GM13976 (cell line): ENCODE data around the gene CLASP2.

Source experiments
- DNase-seq: peaks from one replicate; pipeline ENCODE4 v3.0.0; 2012; ENCODE audit warnings: low spot score
- in situ Hi-C: fragments of 300-500 bp; cut with MboI; formaldehyde crosslinking; loops from one replicate; pipeline ENCODE4 v1.12.0; 2022; ENCODE audit warnings: low sequenced_read_pairs, mixed read lengths, inconsistent platforms; ENCODE audit not compliant: unreplicated experiment
- TF ChIP-seq, protein P1 (sequence below): IDR thresholded peaks from 2 replicates; pipeline ENCODE4 v1.5.1; 2012; ENCODE audit warnings: borderline replicate concordance, mild to moderate bottlenecking; ENCODE audit not compliant: insufficient read depth; ENCODE audit errors: extremely low read depth, missing control alignments, control extremely low read depth

The CLASP2 gene

DNA sequence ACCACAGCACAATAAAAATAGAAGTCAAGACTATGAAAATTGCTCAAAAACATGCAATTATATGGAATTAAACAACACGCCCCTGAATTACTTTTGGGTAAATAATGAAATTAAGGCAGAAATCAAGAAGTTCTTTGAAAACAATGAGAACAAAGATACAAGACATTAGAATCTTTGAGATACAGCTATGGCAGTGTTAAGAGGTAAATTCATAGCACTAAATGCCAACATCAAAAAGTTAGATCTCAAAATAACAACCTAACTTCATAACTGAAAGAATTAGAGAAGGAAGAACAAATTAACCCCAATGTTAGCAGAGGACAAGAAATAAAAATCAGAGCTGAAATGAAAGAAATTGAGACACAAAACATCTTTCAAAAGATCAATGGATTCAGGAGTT is 191.3 kb downstream of the CLASP2 start:
- DNase-seq, result no peak
- in situ Hi-C loops, result no loop called here
- TF ChIP-seq, protein P1, sequence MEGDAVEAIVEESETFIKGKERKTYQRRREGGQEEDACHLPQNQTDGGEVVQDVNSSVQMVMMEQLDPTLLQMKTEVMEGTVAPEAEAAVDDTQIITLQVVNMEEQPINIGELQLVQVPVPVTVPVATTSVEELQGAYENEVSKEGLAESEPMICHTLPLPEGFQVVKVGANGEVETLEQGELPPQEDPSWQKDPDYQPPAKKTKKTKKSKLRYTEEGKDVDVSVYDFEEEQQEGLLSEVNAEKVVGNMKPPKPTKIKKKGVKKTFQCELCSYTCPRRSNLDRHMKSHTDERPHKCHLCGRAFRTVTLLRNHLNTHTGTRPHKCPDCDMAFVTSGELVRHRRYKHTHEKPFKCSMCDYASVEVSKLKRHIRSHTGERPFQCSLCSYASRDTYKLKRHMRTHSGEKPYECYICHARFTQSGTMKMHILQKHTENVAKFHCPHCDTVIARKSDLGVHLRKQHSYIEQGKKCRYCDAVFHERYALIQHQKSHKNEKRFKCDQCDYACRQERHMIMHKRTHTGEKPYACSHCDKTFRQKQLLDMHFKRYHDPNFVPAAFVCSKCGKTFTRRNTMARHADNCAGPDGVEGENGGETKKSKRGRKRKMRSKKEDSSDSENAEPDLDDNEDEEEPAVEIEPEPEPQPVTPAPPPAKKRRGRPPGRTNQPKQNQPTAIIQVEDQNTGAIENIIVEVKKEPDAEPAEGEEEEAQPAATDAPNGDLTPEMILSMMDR, result no peak

DNA sequence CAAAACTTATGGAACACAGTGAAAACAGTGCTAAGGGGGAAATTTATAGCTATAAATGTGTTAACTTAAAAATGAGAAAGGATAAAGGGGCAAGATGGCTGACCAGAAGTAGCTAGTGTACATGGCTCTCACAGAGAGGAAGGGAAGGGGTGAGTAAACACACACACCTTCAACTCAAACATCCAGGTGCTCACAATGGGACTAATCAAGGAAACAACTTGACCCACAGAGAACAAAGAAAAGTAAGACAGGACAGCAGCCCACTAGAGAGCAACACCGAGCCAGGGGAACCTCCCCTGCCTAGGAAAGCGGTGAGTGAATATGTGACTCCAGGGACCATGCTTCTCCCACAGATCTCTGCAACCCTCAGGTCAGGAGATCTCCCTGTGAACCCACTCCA is 192.8 kb downstream of the CLASP2 start:
- DNase-seq, result no peak
- in situ Hi-C loops, result no loop called here
- TF ChIP-seq, protein P1, result no peak

DNA sequence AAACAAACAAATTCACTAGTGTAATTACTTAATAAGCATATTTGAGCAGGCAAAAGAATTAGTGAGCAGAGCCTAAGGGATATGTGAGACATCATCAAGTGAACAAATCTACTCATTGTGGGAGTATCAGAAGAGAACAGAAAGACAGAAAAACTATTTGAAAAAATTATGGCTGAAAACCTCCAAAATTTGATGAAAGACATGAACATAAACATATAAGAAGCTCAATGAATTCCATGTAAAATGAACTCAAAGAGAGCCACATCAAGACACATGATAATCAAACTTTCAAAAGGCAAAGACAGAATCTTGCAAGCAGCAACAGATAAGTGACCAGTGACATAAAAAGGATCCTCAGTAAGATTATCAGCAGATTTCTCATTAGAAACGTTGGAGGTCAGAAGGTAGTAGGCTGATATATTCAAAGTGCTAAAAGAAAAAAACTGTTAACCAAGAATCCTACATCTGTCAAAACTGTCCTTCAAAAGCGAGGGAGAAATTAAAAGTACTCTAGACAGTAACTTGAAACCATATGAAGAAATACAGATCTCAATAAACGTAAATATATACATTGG is 194.9 kb downstream of the CLASP2 start:
- TF ChIP-seq, protein P1, result no peak
- in situ Hi-C loops, result no loop called here
- no peak for DNase-seq

DNA sequence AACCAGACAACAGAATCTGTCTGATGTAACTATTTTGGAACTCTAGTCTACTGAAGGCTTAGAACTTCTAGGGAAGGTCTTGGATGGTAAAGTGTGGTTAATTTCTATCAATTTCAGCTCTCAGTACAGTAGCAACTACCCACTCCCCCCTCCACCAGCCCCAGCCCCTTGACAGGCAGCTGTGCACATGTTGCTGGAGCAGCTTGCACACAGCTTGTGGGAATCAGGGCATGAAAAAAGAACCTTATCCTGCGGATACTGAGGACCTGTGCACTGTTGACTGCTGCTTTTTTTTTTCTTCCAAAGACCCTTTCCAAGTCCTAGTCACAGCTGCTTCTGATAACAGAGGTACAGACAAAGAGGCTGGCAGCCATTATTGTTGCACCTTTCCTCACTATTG is 196.3 kb downstream of the CLASP2 start:
- in situ Hi-C loops, result no loop called here
- TF ChIP-seq, protein P1, result no peak
- no peak for DNase-seq

DNA sequence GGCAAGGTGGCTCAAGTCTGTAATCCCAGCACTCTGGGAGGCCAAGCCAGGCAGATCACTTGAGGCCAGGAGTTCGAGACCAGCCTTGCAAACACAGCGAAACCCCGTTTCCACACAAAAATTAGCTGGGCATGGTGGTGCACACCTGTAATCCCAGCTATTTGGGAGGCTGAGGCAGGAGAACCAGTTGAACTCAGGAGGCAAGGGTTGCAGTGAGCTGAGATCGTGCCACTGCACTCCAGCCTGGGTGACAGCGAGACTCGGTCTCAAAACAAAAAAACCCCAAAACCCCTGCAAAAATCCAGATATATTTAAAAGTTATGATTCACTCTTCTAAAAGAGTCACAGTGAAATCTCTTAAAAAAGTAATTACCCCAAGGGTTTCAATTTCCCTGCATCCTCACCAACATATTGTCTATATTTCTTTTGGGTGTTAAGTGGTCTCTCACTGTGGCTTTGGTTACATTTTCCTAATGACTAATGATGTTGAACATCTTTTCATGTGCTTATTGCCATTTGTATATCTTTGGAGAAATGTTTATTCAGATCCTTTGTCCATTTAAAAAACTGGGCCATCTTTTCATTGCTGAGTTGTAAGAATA is 204.7 kb downstream of the CLASP2 start:
- no peak for DNase-seq

DNA sequence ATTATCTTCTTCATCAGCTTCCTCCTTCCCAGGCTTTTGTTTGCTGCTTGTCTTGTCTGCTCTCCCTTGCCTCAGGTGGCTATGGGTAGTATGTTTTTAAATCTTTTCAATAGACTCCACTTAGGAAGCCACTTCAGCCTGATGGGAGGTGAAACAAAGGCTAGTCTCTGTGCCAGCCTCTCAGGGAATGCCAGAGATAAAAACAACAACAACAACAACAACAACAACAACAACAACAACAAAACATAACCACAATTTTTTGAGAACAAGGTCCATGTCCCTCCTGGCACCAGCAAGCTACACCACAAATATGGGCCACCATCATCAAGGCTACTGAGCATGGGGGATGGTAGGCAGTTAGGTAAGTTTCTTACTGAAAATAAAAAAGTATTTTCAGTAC is 213.0 kb downstream of the CLASP2 start:
- no peak for DNase-seq
- in situ Hi-C loops, result no loop called here

More for the DNA sequence above, 204.7 kb downstream of the CLASP2 start:
- in situ Hi-C loops, result no loop called here
- TF ChIP-seq, protein P1, result no peak

More for the DNA sequence above, 213.0 kb downstream of the CLASP2 start:
- TF ChIP-seq, protein P1, result no peak
